Osteoblast (primary cell): Measurements from ENCODE around the gene HBS1L. TPM values are rescaled to one million over a fixed set of nuclear protein-coding genes. Genes with fewer than 3 reads are reported as not detected.

ENCODE experiments used
- DNase-seq: peaks from one replicate; pipeline ENCODE4 v3.0.0; 2011; ENCODE audit warnings: low spot score, mixed read lengths; ENCODE audit not compliant: insufficient read length; ENCODE audit errors: missing footprints
- H2AFZ ChIP-seq: 2 replicates; pipeline ENCODE4 v1.6.0; 2011; ENCODE audit warnings: mild to moderate bottlenecking, low read length
- H3K27ac ChIP-seq: 2 replicates; pipeline ENCODE4 v1.5.1; 2011; ENCODE audit warnings: mild to moderate bottlenecking, low read depth, low read length, moderate library complexity
- H3K27me3 ChIP-seq: 2 replicates; pipeline ENCODE4 v1.6.0; 2012; ENCODE audit warnings: mild to moderate bottlenecking, control low read depth, inconsistent platforms, low read length, moderate library complexity; ENCODE audit not compliant: insufficient read depth
- H3K36me3 ChIP-seq: 2 replicates; pipeline ENCODE4 v1.5.1; 2011; ENCODE audit warnings: mild to moderate bottlenecking, low read length, control low read depth, moderate library complexity; ENCODE audit not compliant: insufficient read depth
- H3K4me1 ChIP-seq: 2 replicates; pipeline ENCODE4 v1.5.1; 2011; ENCODE audit warnings: mild to moderate bottlenecking, low read length, control low read depth, moderate library complexity; ENCODE audit not compliant: insufficient read depth
- H3K4me2 ChIP-seq: 2 replicates; pipeline ENCODE4 v1.6.0; 2011; ENCODE audit warnings: mild to moderate bottlenecking, low read length; ENCODE audit not compliant: insufficient read depth
- H3K4me3 ChIP-seq: fragments of 200-600 bp; sonication (generic); 3 replicates; pipeline ENCODE4 v1.5.1; 2012; ENCODE audit warnings: mild to moderate bottlenecking, low read length, inconsistent platforms; ENCODE audit not compliant: insufficient read depth
- H3K79me2 ChIP-seq: 2 replicates; pipeline ENCODE4 v1.6.0; 2012; ENCODE audit warnings: mild to moderate bottlenecking, low read length, control low read depth, inconsistent platforms; ENCODE audit not compliant: insufficient read depth
- H3K9me3 ChIP-seq: 2 replicates; pipeline ENCODE4 v1.5.1; 2011; ENCODE audit warnings: low read depth, low read length, control low read depth
- H4K20me1 ChIP-seq: 2 replicates; pipeline ENCODE4 v1.6.0; 2012; ENCODE audit warnings: mild to moderate bottlenecking, low read length, control low read depth; ENCODE audit not compliant: insufficient read depth
- CTCF ChIP-seq: IDR thresholded peaks from 2 replicates; pipeline ENCODE4 v1.5.1; 2011; ENCODE audit warnings: mild to moderate bottlenecking, low read depth, low read length, moderate library complexity; ENCODE audit errors: extremely low read depth
- total RNA-seq: library from RNA; depleted of rRNA; stranded (reverse); fragments of >200 nt; gene quantifications from 2 replicates; pipeline ENCODE4 v1.2.3, GENCODE V29; 2012

Gene HBS1L
- total RNA-seq, 1 donor = 94.8 TPM

GRCh38 chr6:135048915-135049314 is 5.7 kb downstream of the HBS1L start:
- no peak for TF ChIP-seq CTCF
- H2AFZ ChIP-seq = no peak overlapping the region
- H3K79me2 ChIP-seq = peaks cover 86% of the 10 kb centered on the region
- H4K20me1 ChIP-seq = peaks cover 24% of the 10 kb centered on the region
- peaks cover 11% of the 10 kb centered on the region for H3K4me1 ChIP-seq
- no peaks in the 10 kb centered on the region for H3K9me3 ChIP-seq
- H3K4me3 ChIP-seq = no peak overlapping the region
- H3K27ac ChIP-seq = no peak overlapping the region
- no peak for DNase-seq
- no peaks in the 10 kb centered on the region for H3K27me3 ChIP-seq
- no peak overlapping the region for H3K4me2 ChIP-seq
- peaks cover 10% of the 10 kb centered on the region for H3K36me3 ChIP-seq

- no peak for DNase-seq
- Histone ChIP-seq H3K79me2 (peaks cover 84% of the 10 kb centered on the region), H3K4me3 (no peak overlapping the region), H3K27ac (no peak overlapping the region), H4K20me1 (peaks cover 13% of the 10 kb centered on the region), H3K36me3 (peaks cover 10% of the 10 kb centered on the region), H3K27me3 (no peaks in the 10 kb centered on the region), H3K4me2 (no peak overlapping the region), H3K9me3 (no peaks in the 10 kb centered on the region), H3K4me1 (no peaks in the 10 kb centered on the region), H2AFZ (no peak overlapping the region)
- TF ChIP-seq CTCF = no peak
Observed at GRCh38 chr6:135047336-135047735, 7.3 kb downstream of the HBS1L start.

- H3K36me3 ChIP-seq = peaks cover 10% of the 10 kb centered on the region
- no peaks in the 10 kb centered on the region for H3K9me3 ChIP-seq
- H3K4me1 ChIP-seq = no peaks in the 10 kb centered on the region
- no peak overlapping the region for H3K4me3 ChIP-seq
- no peak for DNase-seq
- H4K20me1 ChIP-seq = peaks cover 13% of the 10 kb centered on the region
- H2AFZ ChIP-seq = no peak overlapping the region
- no peak overlapping the region for H3K4me2 ChIP-seq
- no peak overlapping the region for H3K27ac ChIP-seq
- H3K27me3 ChIP-seq = no peaks in the 10 kb centered on the region
- no peak for TF ChIP-seq CTCF
- peaks cover 84% of the 10 kb centered on the region for H3K79me2 ChIP-seq
Observed at GRCh38 chr6:135046912-135047311, 7.7 kb downstream of the HBS1L start.

GRCh38 chr6:135044639-135045038 is 10.0 kb downstream of the HBS1L start:
- no peak overlapping the region for H3K27ac ChIP-seq
- peaks cover 73% of the 10 kb centered on the region for H3K79me2 ChIP-seq
- no peak for DNase-seq
- H3K4me1 ChIP-seq = no peaks in the 10 kb centered on the region
- H3K36me3 ChIP-seq = peaks cover 7% of the 10 kb centered on the region
- no peak overlapping the region for H3K4me3 ChIP-seq
- peaks cover 12% of the 10 kb centered on the region for H4K20me1 ChIP-seq
- H2AFZ ChIP-seq = no peak overlapping the region
- H3K27me3 ChIP-seq = no peaks in the 10 kb centered on the region
- no peak overlapping the region for H3K4me2 ChIP-seq
- H3K9me3 ChIP-seq = no peaks in the 10 kb centered on the region
- TF ChIP-seq CTCF = no peak
